ENCODE results near the gene THUMPD3.
A peak's percentile ranks its signal among the peaks of the same experiment; 100 is the strongest.

Gene THUMPD3

DNA sequence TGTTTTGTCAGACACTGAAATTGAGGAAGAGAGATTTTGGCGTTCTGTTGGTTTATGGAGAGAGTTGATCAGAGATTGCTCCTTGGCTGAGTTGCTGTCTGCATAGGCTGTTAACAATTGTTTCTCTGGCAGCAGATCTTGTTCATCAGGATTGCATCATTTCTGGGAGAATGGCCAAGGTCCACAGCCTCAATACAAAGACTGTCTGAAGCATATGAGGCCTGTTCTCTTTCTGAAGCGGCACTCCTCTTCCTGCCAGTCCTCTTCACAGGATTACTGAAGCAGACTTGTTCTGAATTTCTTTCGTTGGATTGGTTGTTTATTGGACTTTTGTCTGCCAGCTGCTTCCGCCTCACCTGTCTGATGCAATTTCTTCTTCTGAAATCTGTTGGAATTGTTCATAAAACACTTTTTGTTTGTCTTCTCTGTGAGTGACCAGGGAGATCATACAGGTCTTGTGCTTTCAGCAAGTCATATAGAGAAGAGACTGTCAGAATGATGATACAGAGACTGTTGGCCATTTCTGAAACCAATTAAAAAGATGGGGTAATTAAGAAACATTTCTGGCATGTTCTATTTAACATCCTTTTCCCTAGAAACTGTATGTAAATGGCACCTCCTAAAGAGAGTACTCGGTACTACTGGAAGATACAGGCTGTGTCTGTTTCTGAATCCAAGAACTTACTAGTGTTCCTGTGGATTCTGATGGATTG, 60.0 kb downstream of the THUMPD3 start:
- DNase-seq: peak; percentile 92

GRCh38 chr3:9428411-9428810, 65.6 kb downstream of the THUMPD3 start:
- DNase-seq: no peak

DNA sequence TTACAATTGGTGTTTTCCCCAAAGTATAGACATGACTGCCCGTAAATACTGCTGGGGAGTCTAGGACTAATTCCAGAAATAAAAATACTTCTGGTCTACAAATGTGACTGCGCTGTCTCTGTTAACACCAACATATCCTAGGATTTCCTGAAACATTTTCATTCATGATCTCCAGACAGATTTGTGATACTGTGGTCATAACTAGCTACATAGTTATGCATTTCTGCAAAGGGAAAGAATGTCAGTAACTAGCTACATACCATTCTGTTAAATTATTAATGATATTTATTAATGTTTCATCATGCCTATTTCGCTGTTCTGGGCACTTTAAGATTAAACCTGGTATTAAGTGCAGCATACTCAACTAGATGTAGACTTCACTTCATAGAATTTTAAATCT, 67.9 kb downstream of the THUMPD3 start:
- DNase-seq: no peak

DNA sequence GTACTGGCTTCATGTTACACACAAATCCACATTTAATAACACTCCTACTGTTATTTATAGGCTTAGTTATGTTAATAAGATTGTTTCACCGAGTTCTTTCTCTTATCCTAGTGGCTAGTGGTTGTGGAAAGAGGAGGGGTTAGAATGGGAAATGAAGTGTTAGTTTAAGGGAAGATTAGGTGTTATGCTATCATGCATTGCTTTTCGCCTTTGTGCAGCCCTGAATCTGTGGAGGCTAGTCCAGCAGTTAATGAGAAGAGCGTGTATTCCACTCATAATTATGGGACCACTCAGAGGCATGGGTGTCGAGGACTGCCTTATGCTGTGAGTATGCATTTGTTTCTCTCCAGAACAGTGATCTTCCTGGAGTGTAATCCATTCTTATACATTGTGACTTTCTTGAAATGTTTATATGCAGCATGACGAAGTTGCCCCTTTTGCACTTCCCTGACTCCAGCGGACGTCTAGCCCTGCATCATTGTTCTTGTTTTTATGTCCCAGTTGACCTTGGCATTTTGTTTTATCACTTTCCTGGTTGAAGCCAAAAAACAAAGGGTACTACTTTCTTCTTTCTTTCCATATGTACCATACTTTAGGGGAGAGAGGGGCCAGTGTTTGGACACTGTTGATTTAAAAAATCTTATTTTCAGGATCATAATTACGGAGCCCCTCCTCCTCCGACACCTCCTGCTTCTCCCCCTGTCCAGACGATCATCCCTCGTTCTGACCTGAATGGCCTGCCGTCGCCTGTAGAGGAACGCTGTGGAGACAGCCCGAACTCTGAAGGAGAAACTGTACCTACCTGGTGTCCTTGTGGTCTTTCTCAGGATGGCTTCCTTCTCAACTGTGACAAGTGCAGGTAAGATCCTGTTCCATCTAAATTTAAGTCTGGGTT, 71.0 kb downstream of the THUMPD3 start:
- no peak for DNase-seq

DNA sequence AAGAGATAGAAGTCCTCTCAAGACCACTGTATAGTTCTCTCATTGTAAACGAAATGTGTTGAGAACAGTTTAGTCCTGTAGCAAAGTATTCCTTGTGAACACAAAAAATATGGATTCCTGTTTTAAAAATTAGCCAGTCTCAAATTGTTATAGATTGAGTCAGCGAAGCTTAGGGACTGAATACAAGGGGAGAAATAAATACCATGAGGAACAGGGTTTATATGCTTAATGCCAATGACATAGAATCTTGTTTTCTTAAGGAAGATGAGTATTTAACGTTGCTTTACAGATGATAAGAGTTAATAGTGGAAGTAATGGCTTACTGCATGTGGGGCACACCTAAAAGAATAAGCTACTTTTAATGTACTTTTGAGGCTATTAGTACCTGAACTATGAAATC, 72.5 kb downstream of the THUMPD3 start:
- DNase-seq: no peak

Measured in NCI-H345 (cell line).